DND-41 (cell line): ENCODE data around the gene CERS6.

Experiments used
- EZH2 ChIP-seq: IDR thresholded peaks from 3 replicates; pipeline ENCODE4 v1.6.1; 2012; ENCODE audit warnings: borderline replicate concordance, low read depth, mild to moderate bottlenecking, moderate library complexity, low read length, inconsistent platforms; ENCODE audit not compliant: severe bottlenecking
- TF ChIP-seq, protein P1 (sequence below): IDR thresholded peaks from 2 replicates; pipeline ENCODE4 v1.5.1; 2012; ENCODE audit warnings: borderline replicate concordance, low read length, moderate library complexity, mild to moderate bottlenecking; ENCODE audit not compliant: poor library complexity, severe bottlenecking; ENCODE audit errors: extremely low read depth

DNA sequence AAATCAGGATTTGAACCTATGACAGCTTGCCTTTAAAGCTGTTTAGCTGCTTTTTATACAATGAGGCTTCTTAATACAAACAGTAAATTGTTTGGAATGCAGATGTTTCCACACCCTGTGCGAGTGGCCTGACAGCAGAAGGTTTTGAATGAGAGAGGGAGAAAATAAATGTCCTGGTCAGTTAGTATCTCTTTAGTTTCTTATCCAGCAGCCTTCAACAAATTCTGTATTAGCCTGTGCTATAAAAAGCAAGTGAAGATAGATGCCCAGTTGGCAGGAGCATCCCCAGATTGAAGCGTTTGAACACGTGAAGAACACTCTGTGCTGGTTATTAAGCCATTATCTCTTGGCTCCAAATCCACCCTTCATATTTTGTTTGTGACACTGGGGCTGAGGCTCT lies 70.6 kb downstream of the CERS6 start:
- TF ChIP-seq, protein P1, sequence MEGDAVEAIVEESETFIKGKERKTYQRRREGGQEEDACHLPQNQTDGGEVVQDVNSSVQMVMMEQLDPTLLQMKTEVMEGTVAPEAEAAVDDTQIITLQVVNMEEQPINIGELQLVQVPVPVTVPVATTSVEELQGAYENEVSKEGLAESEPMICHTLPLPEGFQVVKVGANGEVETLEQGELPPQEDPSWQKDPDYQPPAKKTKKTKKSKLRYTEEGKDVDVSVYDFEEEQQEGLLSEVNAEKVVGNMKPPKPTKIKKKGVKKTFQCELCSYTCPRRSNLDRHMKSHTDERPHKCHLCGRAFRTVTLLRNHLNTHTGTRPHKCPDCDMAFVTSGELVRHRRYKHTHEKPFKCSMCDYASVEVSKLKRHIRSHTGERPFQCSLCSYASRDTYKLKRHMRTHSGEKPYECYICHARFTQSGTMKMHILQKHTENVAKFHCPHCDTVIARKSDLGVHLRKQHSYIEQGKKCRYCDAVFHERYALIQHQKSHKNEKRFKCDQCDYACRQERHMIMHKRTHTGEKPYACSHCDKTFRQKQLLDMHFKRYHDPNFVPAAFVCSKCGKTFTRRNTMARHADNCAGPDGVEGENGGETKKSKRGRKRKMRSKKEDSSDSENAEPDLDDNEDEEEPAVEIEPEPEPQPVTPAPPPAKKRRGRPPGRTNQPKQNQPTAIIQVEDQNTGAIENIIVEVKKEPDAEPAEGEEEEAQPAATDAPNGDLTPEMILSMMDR = no peak
- TF ChIP-seq EZH2 = no peak
